Activated T-helper 1 cell treated with Interleukin-2 at 50 U/mL for 16 hours (primary cell): ENCODE measurements around the gene AHR.

Experiments
- DNase-seq: peaks from one replicate; pipeline ENCODE4 v3.0.0-alpha.2; 2020; ENCODE audit warnings: low read depth

AHR gene

DNA sequence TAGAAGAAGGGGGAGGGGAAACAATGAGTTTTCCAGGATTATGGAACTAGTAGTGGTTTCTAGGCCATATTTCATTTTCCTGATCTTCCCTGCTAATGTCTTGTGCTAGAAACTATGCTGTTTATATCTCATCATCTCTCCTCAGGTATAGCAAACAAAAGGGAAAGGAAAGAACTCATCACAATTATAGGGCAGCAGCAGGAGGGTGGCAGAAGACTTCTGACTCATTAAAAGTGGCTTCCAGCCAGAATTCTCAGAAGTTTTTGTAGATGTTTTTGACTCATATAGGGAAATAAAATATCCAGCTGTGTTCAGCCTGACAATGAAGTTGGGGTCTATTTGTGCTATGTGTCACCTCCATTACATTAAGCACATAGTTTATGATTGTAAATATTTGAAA lies 6.5 kb downstream of the AHR start:
- DNase-seq: no peak

DNA sequence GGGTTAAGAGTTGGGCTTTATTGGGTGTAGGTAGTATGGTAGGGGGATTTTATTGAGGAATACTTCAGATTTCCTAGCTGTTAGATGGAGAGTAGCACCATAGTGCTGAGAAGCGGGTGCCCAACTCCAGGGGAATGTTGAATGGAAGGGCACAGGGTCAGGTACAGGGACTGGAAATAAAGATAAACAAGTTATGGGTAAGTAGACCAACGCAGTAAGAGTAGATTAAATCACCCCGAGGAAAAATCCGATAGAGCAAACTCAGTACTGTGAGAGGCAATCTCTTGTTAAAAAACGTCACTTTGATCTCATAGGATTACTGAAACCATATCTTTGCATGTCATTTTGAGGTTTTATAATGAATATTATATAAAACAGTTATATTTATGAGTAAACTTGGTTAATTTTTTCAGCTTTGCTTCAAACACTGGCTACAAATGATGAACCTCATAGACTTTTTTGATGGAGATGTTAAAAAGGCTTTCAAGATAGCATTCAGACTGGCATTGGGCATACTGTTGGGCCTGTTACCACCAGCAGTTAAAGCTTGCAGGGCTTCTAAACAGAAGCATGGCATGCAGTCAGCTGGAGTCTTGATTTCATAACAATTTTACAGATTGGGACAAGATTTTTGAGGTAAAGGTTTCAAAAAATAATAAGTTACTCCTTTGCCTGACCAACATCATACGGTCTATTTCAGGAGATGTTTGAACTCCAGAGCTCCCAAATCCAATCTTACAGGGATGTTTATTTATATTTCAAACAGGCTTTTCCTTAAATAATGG lies 7.1 kb downstream of the AHR start:
- no peak for DNase-seq

DNA sequence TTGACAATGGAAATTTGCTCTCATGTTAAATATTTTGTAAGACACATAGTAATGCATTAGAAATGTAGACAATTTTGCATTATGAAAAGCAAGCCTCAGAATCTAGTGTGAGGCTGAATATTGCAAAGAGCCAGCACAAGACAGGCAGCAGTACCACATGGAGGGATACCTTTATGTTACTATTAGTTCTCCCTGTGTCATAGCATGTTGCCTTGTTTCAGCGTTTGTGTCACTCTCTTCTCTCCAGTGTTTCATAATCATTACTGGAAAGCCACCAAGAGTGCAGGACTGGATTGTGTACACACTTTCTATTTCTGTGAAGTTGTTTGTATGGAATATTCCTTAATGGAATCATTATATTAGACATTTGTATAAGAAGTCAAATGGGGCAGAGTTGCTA lies 8.5 kb downstream of the AHR start:
- no peak for DNase-seq

GRCh38 chr7:17307558-17307957 lies 9.1 kb downstream of the AHR start:
- no peak for DNase-seq

- no peak for DNase-seq
Measured at GRCh38 chr7:17307969-17308648, 9.7 kb downstream of the AHR start.

GRCh38 chr7:17311194-17311593 lies 12.7 kb downstream of the AHR start:
- no peak for DNase-seq

GRCh38 chr7:17311952-17312351 lies 13.5 kb downstream of the AHR start:
- DNase-seq: no peak

DNA sequence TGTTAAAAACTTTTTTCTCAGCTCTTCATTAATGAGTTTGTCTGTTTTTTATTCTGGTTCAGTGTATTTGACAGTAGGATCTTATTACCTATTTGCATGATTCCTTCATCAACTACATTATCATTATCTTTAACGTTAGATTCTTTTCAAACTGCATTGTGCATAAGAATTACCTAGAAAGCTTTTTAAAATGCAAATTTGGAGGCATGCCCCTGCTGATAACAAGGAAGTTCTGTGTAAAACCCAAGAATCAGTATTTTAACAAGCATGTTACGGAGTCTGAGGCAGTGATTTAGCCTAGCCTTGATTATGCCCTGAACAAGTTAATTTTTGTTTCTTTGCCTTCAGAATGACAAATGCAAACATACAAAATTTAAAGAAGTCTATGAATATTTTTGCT lies 14.2 kb downstream of the AHR start:
- no peak for DNase-seq

GRCh38 chr7:17313194-17313593 lies 14.7 kb downstream of the AHR start:
- DNase-seq: no peak

GRCh38 chr7:17315974-17316373 lies 17.5 kb downstream of the AHR start:
- DNase-seq: no peak

DNA sequence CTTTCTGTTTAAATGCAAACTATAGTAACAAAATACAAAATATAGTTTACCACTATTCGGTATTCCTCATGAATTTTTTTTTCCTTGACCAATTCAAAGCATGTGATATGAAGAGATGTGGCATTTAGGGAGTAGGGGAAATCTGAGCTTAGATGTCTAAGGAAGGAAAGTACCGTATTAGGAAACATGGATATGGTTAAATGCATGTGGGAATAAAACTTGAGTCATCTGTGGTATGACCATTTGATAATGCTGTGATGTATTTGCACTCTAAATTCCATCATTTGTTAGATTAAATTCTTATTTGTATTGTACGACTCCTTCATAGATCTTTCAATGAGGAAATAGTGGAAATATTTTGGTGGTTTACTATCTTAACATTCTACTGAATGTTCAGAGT lies 19.7 kb downstream of the AHR start:
- no peak for DNase-seq

- DNase-seq: no peak
Measured at GRCh38 chr7:17319164-17320101, 21.0 kb downstream of the AHR start.

DNA sequence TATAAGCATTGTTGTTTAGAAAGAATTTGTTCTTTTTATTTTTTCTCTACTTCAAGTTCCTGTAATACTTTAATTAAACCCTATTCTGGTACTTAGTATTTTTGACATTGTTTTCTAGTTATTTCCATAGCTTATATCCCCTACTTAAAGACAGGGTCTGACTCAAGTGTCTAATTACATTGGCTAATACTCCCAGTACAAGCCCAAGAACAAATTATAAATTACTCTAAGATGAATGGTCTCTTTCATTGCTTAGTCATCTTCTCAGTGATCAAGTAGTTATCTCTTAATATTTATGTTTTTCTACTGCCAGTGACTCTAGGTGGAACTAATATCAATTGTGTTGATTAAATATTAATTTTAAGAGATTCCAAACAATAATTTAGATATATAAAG lies 21.6 kb downstream of the AHR start:
- DNase-seq: no peak

DNA sequence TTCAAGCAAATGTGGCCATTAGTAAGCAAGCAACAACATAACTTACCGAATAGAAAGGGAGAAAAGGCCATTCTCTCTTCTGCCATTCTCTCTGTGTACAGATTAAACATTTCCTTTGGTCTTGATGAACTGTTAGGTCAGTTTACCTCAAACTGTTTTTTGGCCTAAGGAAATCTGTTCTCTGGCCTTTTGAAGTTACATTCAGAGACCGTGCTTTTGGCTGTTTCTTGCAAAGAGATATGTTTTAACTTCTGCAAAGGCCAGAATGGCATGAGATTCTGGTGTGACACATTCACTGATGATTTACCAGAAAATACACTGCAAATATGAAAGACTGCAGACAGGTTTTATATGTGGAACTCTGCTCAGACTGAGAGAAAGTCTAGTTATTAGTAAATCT lies 22.2 kb downstream of the AHR start:
- no peak for DNase-seq

DNA sequence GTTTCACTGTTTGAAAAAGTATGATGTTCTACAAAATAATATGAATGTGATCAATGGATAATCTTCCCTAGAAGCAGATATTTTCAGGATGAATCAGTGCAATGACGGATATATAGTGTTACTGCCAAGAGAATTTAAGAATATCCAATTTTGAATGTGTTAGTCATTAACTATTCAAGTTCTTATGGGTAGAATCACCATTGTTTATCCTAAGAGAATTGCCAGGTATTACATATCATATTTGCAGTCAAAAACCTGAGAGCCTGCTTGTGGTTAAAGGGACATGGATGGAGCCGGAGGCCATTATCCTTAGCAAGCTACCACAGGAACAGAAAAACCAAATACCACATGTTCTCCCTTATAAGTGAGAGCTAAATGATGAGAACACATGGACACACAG lies 26.9 kb downstream of the AHR start:
- DNase-seq: no peak

GRCh38 chr7:17326378-17326777 lies 27.9 kb downstream of the AHR start:
- no peak for DNase-seq

- no peak for DNase-seq
Measured at GRCh38 chr7:17328641-17329040, 30.2 kb downstream of the AHR start.

GRCh38 chr7:17329440-17329839 lies 31.0 kb downstream of the AHR start:
- DNase-seq: no peak

GRCh38 chr7:17331891-17332501 lies 33.5 kb downstream of the AHR start:
- DNase-seq: no peak

GRCh38 chr7:17333221-17333620 lies 34.8 kb downstream of the AHR start:
- DNase-seq: no peak

DNA sequence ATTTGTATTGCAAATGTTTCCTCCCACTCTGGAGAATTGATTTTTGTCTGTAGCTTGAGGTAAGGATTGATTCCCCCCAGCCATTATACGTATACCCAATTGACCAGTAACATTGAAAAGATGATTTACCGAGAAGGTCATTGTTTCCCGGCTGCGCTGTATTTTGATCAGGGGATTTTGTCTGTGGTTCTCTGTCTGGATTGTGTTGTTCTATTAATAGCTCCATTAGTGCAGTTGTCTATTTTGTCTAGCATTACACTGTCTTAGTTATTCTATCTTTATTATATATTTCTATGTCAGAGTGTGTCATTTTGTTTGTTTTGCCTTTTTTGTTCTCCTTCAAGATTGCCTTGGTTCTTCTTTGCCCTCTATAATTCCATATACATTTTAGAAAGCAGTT lies 37.7 kb downstream of the AHR start:
- DNase-seq: no peak

- DNase-seq: no peak
Measured at GRCh38 chr7:17339139-17339538, 40.7 kb downstream of the AHR start.
